Stimulated activated CD4-positive, alpha-beta T cell treated with anti-CD3 and anti-CD28 coated beads, Interleukin-12 subunit alpha, Interleukin-12 subunit beta, amount 100 ng/mL, for 24 hours (primary cell): ENCODE measurements around the gene ARHGAP28.
"Not testable (repeated sequence)": the region's sequence is repeated elsewhere in the genome, so short reads cannot be mapped to it uniquely, and the experiment has no call there.

Experiments used
- DNase-seq, 2 experiments: peaks; one replicate each; pipeline ENCODE4 v3.0.0-alpha.2; 2020; ENCODE audit warnings: low read depth in 2 of 2

ARHGAP28 gene

GRCh38 chr18:6928359-6928758 is 198.8 kb downstream of the ARHGAP28 start:
- no peak for DNase-seq

GRCh38 chr18:6929370-6930102 is 200.0 kb downstream of the ARHGAP28 start:
- DNase-seq, result no peak

GRCh38 chr18:6934859-6935258 is 205.3 kb downstream of the ARHGAP28 start:
- no peak for DNase-seq

GRCh38 chr18:6938003-6938402 is 208.5 kb downstream of the ARHGAP28 start:
- no peak for DNase-seq

GRCh38 chr18:6938403-6938802 is 208.9 kb downstream of the ARHGAP28 start:
- DNase-seq, result not testable (repeated sequence)

GRCh38 chr18:6939972-6940371 is 210.5 kb downstream of the ARHGAP28 start:
- no peak for DNase-seq

- DNase-seq, result no peak
These were observed 210.9 kb downstream of the ARHGAP28 start for GRCh38 chr18:6940451-6940850.

- no peak for DNase-seq
These were observed 212.5 kb downstream of the ARHGAP28 start for GRCh38 chr18:6941996-6942395.

- DNase-seq, result no peak
These were observed 213.2 kb downstream of the ARHGAP28 start for GRCh38 chr18:6942742-6943141.

GRCh38 chr18:6943143-6943542 is 213.6 kb downstream of the ARHGAP28 start:
- DNase-seq, result no peak

GRCh38 chr18:6947338-6948030 is 218.0 kb downstream of the ARHGAP28 start:
- DNase-seq, result no peak

GRCh38 chr18:6948281-6949055 is 219.0 kb downstream of the ARHGAP28 start:
- no peak for DNase-seq

GRCh38 chr18:6949800-6950586 is 220.5 kb downstream of the ARHGAP28 start:
- DNase-seq, result no peak

GRCh38 chr18:6950641-6951040 is 221.1 kb downstream of the ARHGAP28 start:
- no peak for DNase-seq

GRCh38 chr18:6951336-6952090 is 222.0 kb downstream of the ARHGAP28 start:
- DNase-seq, result no peak

- no peak for DNase-seq
These were observed 225.0 kb downstream of the ARHGAP28 start for GRCh38 chr18:6954501-6954900.

GRCh38 chr18:6955304-6955703 is 225.8 kb downstream of the ARHGAP28 start:
- no peak for DNase-seq

GRCh38 chr18:6956495-6956894 is 227.0 kb downstream of the ARHGAP28 start:
- DNase-seq, result no peak

GRCh38 chr18:6956999-6957398 is 227.5 kb downstream of the ARHGAP28 start:
- no peak for DNase-seq

GRCh38 chr18:6959110-6959509 is 229.6 kb downstream of the ARHGAP28 start:
- no peak for DNase-seq

GRCh38 chr18:6960124-6960523 is 230.6 kb downstream of the ARHGAP28 start:
- no peak for DNase-seq
